ENCODE measurements around the gene CAPZB. TPM values are rescaled to one million over a fixed set of nuclear protein-coding genes. Genes with fewer than 3 reads are reported as not detected.

Gene CAPZB
- total and polyA plus RNA-seq, 7 donors, result 179 to 284 (median 224) TPM

DNA sequence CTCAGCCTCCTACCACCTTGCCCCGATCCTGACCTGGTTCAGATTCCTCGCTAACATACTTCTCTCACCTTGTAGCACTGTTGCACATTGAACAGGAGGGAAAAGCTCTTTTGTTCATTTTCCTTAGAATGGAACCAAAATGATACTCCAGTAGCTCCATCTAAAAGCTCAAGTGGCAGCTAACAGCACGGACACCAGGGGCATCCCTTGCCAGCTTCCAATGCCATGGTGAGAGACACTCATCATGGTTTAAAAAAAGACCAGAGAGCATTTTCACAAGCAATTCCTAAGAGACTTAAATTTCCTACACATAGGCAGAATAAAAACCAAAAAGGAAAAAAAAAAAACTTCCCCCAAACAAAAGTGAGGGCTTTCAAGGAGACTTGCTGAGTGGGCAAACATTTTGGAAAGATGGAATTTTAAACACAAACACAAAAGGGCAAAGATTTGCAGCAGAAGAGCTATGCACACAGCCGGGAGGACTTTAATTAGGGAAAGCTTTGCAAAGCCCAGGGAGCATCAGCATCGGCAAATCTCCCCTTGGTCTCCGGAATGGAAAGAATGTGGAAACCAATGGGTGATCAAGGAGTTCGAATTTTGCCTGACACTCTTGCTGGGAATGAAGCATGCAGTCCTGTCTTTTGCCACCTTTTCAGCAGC lies 84.3 kb downstream of the CAPZB start:
- DNase-seq (no peak), ATAC-seq (peak; percentile 33 to 74 (median 58))
- Histone ChIP-seq H3K27me3 (ENCODE audit: insufficient read depth in 3 of 3, low read length in 2 of 3) (no peaks in the 10 kb centered on the region), H3K4me3 (no peak overlapping the region), H3K4me1 (peaks cover 52% of the 10 kb centered on the region), H3K36me3 (ENCODE audit: insufficient read depth in 1 of 2, low read depth in 1 of 2) (peaks cover 0 to 2% of the 10 kb centered on the region in 2 donors), H3K27ac (peak overlapping the region; percentile 15), H3K9me3 (no peaks in the 10 kb centered on the region)
- intact Hi-C loops (cut with DNase I), result no loop called here
- TF ChIP-seq, protein P1, sequence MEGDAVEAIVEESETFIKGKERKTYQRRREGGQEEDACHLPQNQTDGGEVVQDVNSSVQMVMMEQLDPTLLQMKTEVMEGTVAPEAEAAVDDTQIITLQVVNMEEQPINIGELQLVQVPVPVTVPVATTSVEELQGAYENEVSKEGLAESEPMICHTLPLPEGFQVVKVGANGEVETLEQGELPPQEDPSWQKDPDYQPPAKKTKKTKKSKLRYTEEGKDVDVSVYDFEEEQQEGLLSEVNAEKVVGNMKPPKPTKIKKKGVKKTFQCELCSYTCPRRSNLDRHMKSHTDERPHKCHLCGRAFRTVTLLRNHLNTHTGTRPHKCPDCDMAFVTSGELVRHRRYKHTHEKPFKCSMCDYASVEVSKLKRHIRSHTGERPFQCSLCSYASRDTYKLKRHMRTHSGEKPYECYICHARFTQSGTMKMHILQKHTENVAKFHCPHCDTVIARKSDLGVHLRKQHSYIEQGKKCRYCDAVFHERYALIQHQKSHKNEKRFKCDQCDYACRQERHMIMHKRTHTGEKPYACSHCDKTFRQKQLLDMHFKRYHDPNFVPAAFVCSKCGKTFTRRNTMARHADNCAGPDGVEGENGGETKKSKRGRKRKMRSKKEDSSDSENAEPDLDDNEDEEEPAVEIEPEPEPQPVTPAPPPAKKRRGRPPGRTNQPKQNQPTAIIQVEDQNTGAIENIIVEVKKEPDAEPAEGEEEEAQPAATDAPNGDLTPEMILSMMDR (IDR thresholded peaks at IDR 0.05), result peak; percentile 14
- WGBS, 3 donors, result 62 to 67% (median 63%) methylated on average over 7 of the region's 7 CpGs

DNA sequence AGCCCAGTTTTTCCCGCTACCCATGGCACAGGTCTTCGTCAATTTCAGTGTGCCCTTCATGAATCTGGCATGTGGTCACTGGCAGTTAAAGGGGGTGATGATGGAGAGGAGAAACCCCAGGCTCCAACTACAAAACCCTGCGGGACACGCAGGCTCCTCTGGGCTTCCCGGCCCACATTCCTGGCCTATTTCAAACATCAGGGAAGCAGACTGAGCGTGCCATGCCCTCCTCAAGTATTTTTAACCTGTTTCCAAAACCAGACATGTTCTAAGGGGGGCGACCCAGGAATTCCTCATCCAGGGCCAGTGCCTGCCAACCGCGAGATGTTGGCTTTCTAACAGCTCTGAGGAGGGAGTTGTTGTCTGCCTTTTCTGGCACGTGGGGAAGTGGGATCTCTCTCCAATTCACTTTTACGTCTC lies 85.1 kb downstream of the CAPZB start:
- no peaks in the 10 kb centered on the region for H3K27me3 ChIP-seq (ENCODE audit: insufficient read depth in 3 of 3, low read length in 2 of 3)
- peak overlapping the region; percentile 15 for H3K27ac ChIP-seq
- peaks cover 0 to 4% of the 10 kb centered on the region in 2 donors for H3K36me3 ChIP-seq (ENCODE audit: insufficient read depth in 1 of 2, low read depth in 1 of 2)
- H3K4me3 ChIP-seq, result no peak overlapping the region
- H3K9me3 ChIP-seq, result no peaks in the 10 kb centered on the region
- intact Hi-C loops (cut with DNase I), result no loop called here
- DNase-seq (no peak), ATAC-seq (peak in 2 of 4 donors; percentile 32 to 64)
- TF ChIP-seq, protein P1 (IDR thresholded peaks at IDR 0.05), result no peak
- peaks cover 44% of the 10 kb centered on the region for H3K4me1 ChIP-seq
- WGBS, 3 donors, result 35 to 56% (median 41%) methylated on average over 11 of the region's 11 CpGs

DNA sequence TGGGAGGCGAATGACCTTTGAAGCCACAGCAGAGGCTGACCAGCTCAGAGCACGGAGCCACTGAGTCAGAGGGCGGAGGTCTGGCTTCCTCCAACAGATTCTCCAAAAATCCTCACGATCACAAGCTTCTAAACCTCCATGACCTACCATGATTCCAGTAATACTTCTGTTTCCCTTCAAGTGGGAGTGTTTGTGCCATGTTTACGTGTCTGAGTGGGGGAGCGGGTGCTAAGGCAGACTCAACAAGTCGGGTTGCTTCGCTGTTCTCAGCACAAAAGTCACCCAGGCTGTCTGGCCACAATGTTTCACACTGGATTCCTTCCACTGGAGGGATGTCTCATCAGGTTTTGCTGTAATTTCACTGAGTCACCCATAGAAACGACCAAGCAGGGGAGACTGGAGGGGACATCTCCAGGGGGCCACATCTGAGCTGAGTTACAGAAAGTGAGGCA lies 87.0 kb downstream of the CAPZB start:
- DNase-seq (no peak), ATAC-seq (peak in 1 of 4 donors; percentile 27)
- peaks cover 0 to 4% of the 10 kb centered on the region in 2 donors for H3K36me3 ChIP-seq (ENCODE audit: insufficient read depth in 1 of 2, low read depth in 1 of 2)
- H3K27ac ChIP-seq, result no peak overlapping the region
- H3K4me1 ChIP-seq, result peaks cover 44% of the 10 kb centered on the region
- no peaks in the 10 kb centered on the region for H3K9me3 ChIP-seq
- TF ChIP-seq, protein P1 (IDR thresholded peaks at IDR 0.05), result no peak
- intact Hi-C loops (cut with DNase I), result no loop called here
- 86 to 89% (median 87%) methylated on average over 9 of the region's 9 CpGs for WGBS, 3 donors
- H3K4me3 ChIP-seq, result no peak overlapping the region
- H3K27me3 ChIP-seq (ENCODE audit: insufficient read depth in 3 of 3, low read length in 2 of 3), result no peaks in the 10 kb centered on the region

DNA sequence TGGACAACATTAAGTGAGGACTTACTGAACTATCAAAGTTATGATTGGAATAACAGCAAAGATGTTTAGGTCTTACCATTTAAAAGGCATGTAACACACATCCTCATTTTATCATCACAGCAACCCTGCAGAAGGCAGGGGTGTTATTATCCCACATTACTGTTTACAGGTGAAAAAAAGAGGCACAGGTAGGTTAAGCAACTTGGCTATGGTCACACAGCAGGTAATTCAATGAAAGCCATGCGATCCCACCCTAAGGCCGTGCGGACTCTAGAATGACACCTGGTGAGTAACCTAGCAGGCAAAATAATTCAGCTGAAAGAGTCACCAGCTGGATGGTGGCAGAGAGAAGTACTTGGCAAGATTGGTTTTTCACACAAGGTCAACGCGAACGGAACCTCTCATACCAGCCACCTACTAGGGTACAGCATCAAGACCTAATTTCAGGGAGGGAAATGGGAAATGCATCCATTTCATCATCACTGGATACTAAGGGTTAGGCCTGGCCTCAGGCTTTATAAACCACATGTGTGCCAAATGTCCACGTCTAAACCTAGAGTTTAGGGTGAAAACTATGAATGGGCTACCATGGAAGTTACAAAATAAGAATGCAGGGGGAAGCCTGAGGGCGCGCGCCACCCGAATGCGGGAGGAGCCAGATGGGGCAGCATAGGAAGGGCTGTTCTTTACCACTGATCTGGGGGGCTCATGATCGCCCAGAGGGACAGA lies 88.0 kb downstream of the CAPZB start:
- H3K9me3 ChIP-seq, result no peaks in the 10 kb centered on the region
- H3K4me1 ChIP-seq, result peaks cover 42% of the 10 kb centered on the region
- 90 to 93% (median 91%) methylated on average over 13 of the region's 13 CpGs for WGBS, 3 donors
- TF ChIP-seq, protein P1 (IDR thresholded peaks at IDR 0.05), result no peak
- H3K27ac ChIP-seq, result no peak overlapping the region
- H3K4me3 ChIP-seq, result no peak overlapping the region
- intact Hi-C loops (cut with DNase I), result no loop called here
- ATAC-seq (no peak), DNase-seq (no peak)
- no peaks in the 10 kb centered on the region for H3K27me3 ChIP-seq (ENCODE audit: insufficient read depth in 3 of 3, low read length in 2 of 3)
- peaks cover 0 to 4% of the 10 kb centered on the region in 2 donors for H3K36me3 ChIP-seq (ENCODE audit: insufficient read depth in 1 of 2, low read depth in 1 of 2)
